HepG2 (cell line): ENCODE data around the gene THOC5. TPM values are rescaled to one million over a fixed set of nuclear protein-coding genes. Genes with fewer than 3 reads are reported as not detected.

ENCODE experiments used
- ATF4 ChIP-seq, 2 experiments: fragments of 450-650 bp in 1 of 2; sonication (generic) in 1 of 2; formaldehyde crosslinking; IDR thresholded peaks; 2 replicates each; pipeline versions ENCODE4 v1.5.0 to v1.8.0; 2020 to 2022; ENCODE audit warnings: mild to moderate bottlenecking in 1 of 2, missing genetic modification reagents in 1 of 2
- CREB1 ChIP-seq, 2 experiments: fragments of 450-650 bp in 1 of 2; IDR thresholded peaks; 2 replicates each; pipeline ENCODE4 v1.6.1; 2016 to 2017; ENCODE audit warnings: control low read depth in 1 of 2, mild to moderate bottlenecking in 1 of 2, missing compliant biosample characterization in 1 of 2, missing genetic modification characterization in 1 of 2
- DNMT1 ChIP-seq: sonication (generic); formaldehyde crosslinking; IDR thresholded peaks from 2 replicates; pipeline ENCODE4 v1.5.1; 2020; ENCODE audit warnings: mild to moderate bottlenecking, missing genetic modification reagents
- ERF ChIP-seq: IDR thresholded peaks from 2 replicates; pipeline ENCODE4 v1.6.1; 2018; ENCODE audit warnings: missing biosample characterization, missing genetic modification reagents
- HNF4A ChIP-seq: sonication (generic); formaldehyde crosslinking; IDR thresholded peaks from 2 replicates; pipeline ENCODE4 v1.4.0; 2020; ENCODE audit warnings: missing genetic modification reagents
- MED13 ChIP-seq: sonication (generic); formaldehyde crosslinking; IDR thresholded peaks from 2 replicates; pipeline ENCODE4 v1.5.0; 2020; ENCODE audit warnings: missing genetic modification reagents
- MLXIP ChIP-seq: sonication (generic); formaldehyde crosslinking; IDR thresholded peaks from 2 replicates; pipeline ENCODE4 v1.9.0; 2021; ENCODE audit warnings: missing genetic modification reagents, borderline replicate concordance
- RXRB ChIP-seq: IDR thresholded peaks from 2 replicates; pipeline ENCODE4 v1.6.1; 2016; ENCODE audit warnings: borderline replicate concordance, missing genetic modification reagents, missing compliant biosample characterization
- STAT6 ChIP-seq: sonication (generic); formaldehyde crosslinking; IDR thresholded peaks from 2 replicates; pipeline ENCODE4 v1.4.0; 2020; ENCODE audit warnings: missing genetic modification reagents, mild to moderate bottlenecking, borderline replicate concordance
- ZNF292 ChIP-seq: sonication (generic); formaldehyde crosslinking; IDR thresholded peaks from 2 replicates; pipeline ENCODE4 v1.8.1; 2022; ENCODE audit warnings: mild to moderate bottlenecking, low read depth, missing genetic modification reagents, borderline replicate concordance
- ZNF546 ChIP-seq: sonication (generic); formaldehyde crosslinking; conservative IDR thresholded peaks from 2 replicates; pipeline ENCODE4 v1.8.1; 2023; ENCODE audit warnings: mild to moderate bottlenecking, missing genetic modification reagents
- ZNF644 ChIP-seq: IDR thresholded peaks from 2 replicates; pipeline ENCODE4 v1.6.1; 2016; ENCODE audit warnings: low read depth
- ZNF746 ChIP-seq: sonication (generic); formaldehyde crosslinking; IDR thresholded peaks from 2 replicates; pipeline ENCODE4 v1.8.0; 2022; ENCODE audit warnings: mild to moderate bottlenecking, missing genetic modification reagents
- polyA plus RNA-seq, 8 experiments: library from polyadenylated mRNA; depleted of rRNA in 3 of 8; stranded (reverse) in 7 of 8; unstranded in 1 of 8; fragments of >200 nt; fragmentation: Illumina TruSeq in 4 of 8; extraction: Trizol in 4 of 8; gene quantifications; 2 replicates each; pipeline versions ENCODE4 v1.2.1 to v1.2.3, GENCODE V29; 2011 to 2016; ENCODE audit warnings: low read depth in 4 of 8, missing spikeins in 1 of 8, mixed read lengths in 1 of 8; ENCODE audit not compliant: insufficient read depth in 1 of 8
- total RNA-seq, 5 experiments: library from RNA; depleted of rRNA; stranded (reverse); fragments of >200 nt; fragmentation: Illumina TruSeq; extraction: Trizol; gene quantifications; 2 replicates each; pipeline ENCODE4 v1.2.3, GENCODE V29; 2016; ENCODE audit warnings: low read depth in 1 of 5
- TF ChIP-seq, protein P1 (sequence below), 2 experiments: sonication (generic) in 1 of 2; formaldehyde crosslinking in 1 of 2; IDR thresholded peaks; 2 replicates each; pipeline versions ENCODE4 v1.4.0 to v1.6.1; 2016 to 2020; ENCODE audit warnings: borderline replicate concordance in 1 of 2, low read depth in 1 of 2, mild to moderate bottlenecking in 1 of 2, missing genetic modification reagents in 1 of 2
- TF ChIP-seq, protein P2 (sequence below): sonication (generic); formaldehyde crosslinking; IDR thresholded peaks from 2 replicates; pipeline ENCODE4 v1.9.0; 2022; ENCODE audit warnings: low read depth, missing genetic modification reagents

The THOC5 gene
- total and polyA plus RNA-seq, 2 of the 13 experiments (the other 11 are each of a cell fraction or from before 2014, with no cell fraction given), result 45.8 to 46.7 TPM

- TF ChIP-seq, protein P1, sequence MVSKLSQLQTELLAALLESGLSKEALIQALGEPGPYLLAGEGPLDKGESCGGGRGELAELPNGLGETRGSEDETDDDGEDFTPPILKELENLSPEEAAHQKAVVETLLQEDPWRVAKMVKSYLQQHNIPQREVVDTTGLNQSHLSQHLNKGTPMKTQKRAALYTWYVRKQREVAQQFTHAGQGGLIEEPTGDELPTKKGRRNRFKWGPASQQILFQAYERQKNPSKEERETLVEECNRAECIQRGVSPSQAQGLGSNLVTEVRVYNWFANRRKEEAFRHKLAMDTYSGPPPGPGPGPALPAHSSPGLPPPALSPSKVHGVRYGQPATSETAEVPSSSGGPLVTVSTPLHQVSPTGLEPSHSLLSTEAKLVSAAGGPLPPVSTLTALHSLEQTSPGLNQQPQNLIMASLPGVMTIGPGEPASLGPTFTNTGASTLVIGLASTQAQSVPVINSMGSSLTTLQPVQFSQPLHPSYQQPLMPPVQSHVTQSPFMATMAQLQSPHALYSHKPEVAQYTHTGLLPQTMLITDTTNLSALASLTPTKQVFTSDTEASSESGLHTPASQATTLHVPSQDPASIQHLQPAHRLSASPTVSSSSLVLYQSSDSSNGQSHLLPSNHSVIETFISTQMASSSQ (IDR thresholded peaks at IDR 0.05; ENCODE audit: low read depth), result no peak
- TF ChIP-seq, protein P1 (CRISPR knock-in tag; IDR thresholded peaks at IDR 0.05; ENCODE audit: borderline replicate concordance), result no peak
- TF ChIP-seq ERF (CRISPR knock-in tag) (no peak), CREB1 (IDR thresholded peaks at IDR 0.05) (no peak), CREB1 (CRISPR knock-in tag; IDR thresholded peaks at IDR 0.05) (no peak), ZNF746 (no peak), ZNF546 (no peak), HNF4A (no peak), ZNF644 (CRISPR knock-in tag) (peak; percentile 42; the same call in 1 of the 2 replicates), ZNF292 (CRISPR knock-in tag) (no peak), STAT6 (CRISPR knock-in tag) (no peak), RXRB (CRISPR knock-in tag) (0 out of 2 replicates have a peak, but pooled peaks have one; percentile 14), MLXIP (CRISPR knock-in tag) (no peak), ATF4 (CRISPR knock-in tag; IDR thresholded peaks at IDR 0.05) (no peak), MED13 (no peak), DNMT1 (CRISPR knock-in tag) (no peak)
- TF ChIP-seq, protein P2, sequence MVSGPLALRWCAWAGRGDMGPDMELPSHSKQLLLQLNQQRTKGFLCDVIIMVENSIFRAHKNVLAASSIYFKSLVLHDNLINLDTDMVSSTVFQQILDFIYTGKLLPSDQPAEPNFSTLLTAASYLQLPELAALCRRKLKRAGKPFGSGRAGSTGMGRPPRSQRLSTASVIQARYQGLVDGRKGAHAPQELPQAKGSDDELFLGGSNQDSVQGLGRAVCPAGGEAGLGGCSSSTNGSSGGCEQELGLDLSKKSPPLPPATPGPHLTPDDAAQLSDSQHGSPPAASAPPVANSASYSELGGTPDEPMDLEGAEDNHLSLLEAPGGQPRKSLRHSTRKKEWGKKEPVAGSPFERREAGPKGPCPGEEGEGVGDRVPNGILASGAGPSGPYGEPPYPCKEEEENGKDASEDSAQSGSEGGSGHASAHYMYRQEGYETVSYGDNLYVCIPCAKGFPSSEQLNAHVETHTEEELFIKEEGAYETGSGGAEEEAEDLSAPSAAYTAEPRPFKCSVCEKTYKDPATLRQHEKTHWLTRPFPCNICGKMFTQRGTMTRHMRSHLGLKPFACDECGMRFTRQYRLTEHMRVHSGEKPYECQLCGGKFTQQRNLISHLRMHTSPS (CRISPR knock-in tag), result peak; percentile 68; the same call in 1 of the 2 replicates
Measured at GRCh38 chr22:29584975-29585374, 31.4 kb upstream of the THOC5 start (continued).
